Psoas muscle (tissue), 8 donors: ENCODE results near the gene TOR1A. TPM values are rescaled to one million over a fixed set of nuclear protein-coding genes. Genes with fewer than 3 reads are reported as not detected.
"Not testable (repeated sequence)": the region's sequence is repeated elsewhere in the genome, so short reads cannot be mapped to it uniquely, and the experiment has no call there.

Source experiments
- ATAC-seq, 4 donors: fragments of 200-7000 bp; cut with Tn5 transposase; one replicate each; pipeline ENCODE4 v1.9.1; 2020; ENCODE audit warnings: moderate library complexity in 3 of 4, mild to moderate bottlenecking in 2 of 4
- DNase-seq, 2 donors: peaks; one replicate each; pipeline ENCODE4 v3.0.0-alpha.2; 2020
- H3K27ac ChIP-seq: fragments of 200-600 bp; one replicate; pipeline ENCODE4 v1.8.0; 2022
- H3K27me3 ChIP-seq, 3 donors: fragments of 200-600 bp in 1 of 3; one replicate each; pipeline versions ENCODE4 v1.6.1 to v1.8.0; 2013 to 2022; ENCODE audit warnings: low read length in 2 of 3, mild to moderate bottlenecking in 2 of 3, moderate library complexity in 1 of 3; ENCODE audit not compliant: insufficient read depth in 3 of 3
- H3K36me3 ChIP-seq, 2 donors: fragments of 200-600 bp in 1 of 2; one replicate each; pipeline versions ENCODE4 v1.6.1 to v1.8.0; 2013 to 2022; ENCODE audit warnings: low read depth in 1 of 2, mild to moderate bottlenecking in 1 of 2, moderate library complexity in 1 of 2; ENCODE audit not compliant: insufficient read depth in 1 of 2
- H3K4me1 ChIP-seq: fragments of 200-600 bp; one replicate; pipeline ENCODE4 v1.8.0; 2022
- H3K4me3 ChIP-seq: fragments of 200-600 bp; one replicate; pipeline ENCODE4 v1.8.0; 2022; ENCODE audit warnings: mild to moderate bottlenecking
- H3K9me3 ChIP-seq: fragments of 200-600 bp; one replicate; pipeline ENCODE4 v1.8.0; 2022
- CTCF ChIP-seq: fragments of 200-600 bp; IDR thresholded peaks from one replicate; pipeline ENCODE4 v1.8.0; 2022; ENCODE audit warnings: antibody characterized with exemption
- WGBS, 3 donors: extraction: QIAGEN DNeasy Blood & Tissue Kit; methylation state at CpG; one replicate each; pipeline versions ENCODE4 v1.1.6 to v1.1.7; 2013; 5-methylcytosine and 5-hydroxymethylcytosine counted together
- intact Hi-C, 2 donors: fragments of 100-400 bp; cut with DNase I; formaldehyde crosslinking; loops; one replicate each; pipeline versions ENCODE4 v1.11.0 to v1.14.2; 2022
- polyA plus RNA-seq, 3 donors: library from polyadenylated mRNA; stranded (reverse); fragments of 200-250 nt; gene quantifications; one replicate each; pipeline ENCODE4 v1.2.3, GENCODE V29; 2013
- total RNA-seq, 4 donors: library from RNA; stranded (reverse); fragmentation: NEBNext Ultra II Directional in 2 of 4; extraction: Animal tissue kit (Norgen Biotek cat#: 25700) in 2 of 4; gene quantifications; one replicate each; pipeline versions ENCODE4 v1.2.1 to v1.2.4, GENCODE V29; 2021 to 2023
- donor health status: healthy with polysubstance abuse.
- donor health status: DM: no; HTN: no; CAD: no; lungs with moderate emphysema.
- donor health status: Bipolar disorder and iron deficiency.
- donor health status: healthy.
- donor health status: DM: yes; HTN: yes; CAD: no.
- donor health status: DM: no; HTN: no; CAD: no.
- donor health status: DM: no; HTN: no; CAD: no.
- donor health status: DM: yes; HTN: yes; CAD: no.

The TOR1A gene
- total and polyA plus RNA-seq, 7 donors = 10.4 to 25.4 (median 17.9) TPM

GRCh38 chr9:129778469-129778868 is 45.5 kb downstream of the TOR1A start:
- intact Hi-C loops = no loop called here
- 88 to 91% (median 88%) methylated on average over 2 to 3 of the region's 3 CpGs for WGBS, 3 donors

GRCh38 chr9:129777769-129778130 is 46.2 kb downstream of the TOR1A start:
- TF ChIP-seq CTCF = no peak
- ATAC-seq (no peak), DNase-seq (no peak)
- H3K27me3 ChIP-seq = peaks cover 0 to 19% (median 0%) of the 10 kb centered on the region in 3 donors
- no peaks in the 10 kb centered on the region for H3K9me3 ChIP-seq
- no peak overlapping the region for H3K4me3 ChIP-seq
- 63 to 69% (median 68%) methylated on average over 11 of the region's 11 CpGs for WGBS, 3 donors
- no peaks in the 10 kb centered on the region for H3K4me1 ChIP-seq
- peak overlapping the region; percentile 18 for H3K27ac ChIP-seq
- no peaks in the 10 kb centered on the region for H3K36me3 ChIP-seq
- intact Hi-C loops = no loop called here

More at GRCh38 chr9:129778469-129778868, 45.5 kb downstream of the TOR1A start:
- DNase-seq = no peak
- Histone ChIP-seq H3K9me3 (no peaks in the 10 kb centered on the region), H3K4me3 (no peak overlapping the region), H3K4me1 (no peaks in the 10 kb centered on the region), H3K27me3 (peaks cover 0 to 19% (median 0%) of the 10 kb centered on the region in 3 donors), H3K36me3 (no peaks in the 10 kb centered on the region), H3K27ac (no peak overlapping the region)
- no peak for ATAC-seq
- TF ChIP-seq CTCF = no peak

GRCh38 chr9:129776938-129777768 is 46.8 kb downstream of the TOR1A start:
- no peaks in the 10 kb centered on the region for H3K4me1 ChIP-seq
- DNase-seq = peak; percentile 96 to 97
- peak overlapping the region; percentile 18 for H3K27ac ChIP-seq
- peaks cover 0 to 20% (median 0%) of the 10 kb centered on the region in 3 donors for H3K27me3 ChIP-seq
- no peaks in the 10 kb centered on the region for H3K36me3 ChIP-seq
- TF ChIP-seq CTCF = no peak
- peak; percentile 90 to 94 (median 93) for ATAC-seq
- H3K9me3 ChIP-seq = no peaks in the 10 kb centered on the region
- peak overlapping the region; percentile 4 for H3K4me3 ChIP-seq
- intact Hi-C loops = no loop called here
- WGBS, 3 donors = 14 to 19% (median 16%) methylated on average over 14 to 16 of the region's 16 CpGs

GRCh38 chr9:129776566-129776937 is 47.4 kb downstream of the TOR1A start:
- peak in 3 of 4 donors; percentile 11 to 37 (median 14) for ATAC-seq
- H3K9me3 ChIP-seq = no peaks in the 10 kb centered on the region
- H3K27ac ChIP-seq = no peak overlapping the region
- intact Hi-C loops = no loop called here
- H3K36me3 ChIP-seq = no peaks in the 10 kb centered on the region
- H3K27me3 ChIP-seq = peaks cover 0 to 22% (median 0%) of the 10 kb centered on the region in 3 donors
- TF ChIP-seq CTCF = no peak
- H3K4me3 ChIP-seq = no peak overlapping the region
- DNase-seq = peak in 1 of 2 donors; percentile 60
- no peaks in the 10 kb centered on the region for H3K4me1 ChIP-seq
- 64 to 73% (median 68%) methylated on average over 8 of the region's 8 CpGs for WGBS, 3 donors

- 82 to 91% (median 86%) methylated on average over 4 of the region's 4 CpGs for WGBS, 3 donors
- ATAC-seq, H3K4me1 ChIP-seq, intact Hi-C loops, H3K9me3 ChIP-seq, DNase-seq, H3K27ac ChIP-seq, H3K4me3 ChIP-seq, H3K36me3 ChIP-seq: not testable (repeated sequence)
- H3K27me3 ChIP-seq = peaks cover 0 to 22% (median 0%) of the 10 kb centered on the region in 3 donors
Measured at GRCh38 chr9:129776096-129776495, 47.8 kb downstream of the TOR1A start.
